Measurements from ENCODE around the gene CHKB.

CHKB gene

GRCh38 chr22:50606165-50606945 is 23.7 kb upstream of the CHKB start:
- Mint-ChIP-seq H3K27me3 (ENCODE audit: low read depth) (peaks cover 40% of the 10 kb centered on the region), H3K9me3 (no peaks in the 10 kb centered on the region)

GRCh38 chr22:50605613-50606074 is 23.0 kb upstream of the CHKB start:
- Mint-ChIP-seq H3K27ac (no peak overlapping the region), H3K4me1 (peaks cover 14% of the 10 kb centered on the region), H3K4me3 (no peak overlapping the region), H3K36me3 (ENCODE audit: low read depth) (no peaks in the 10 kb centered on the region), H3K9me3 (no peaks in the 10 kb centered on the region), H3K27me3 (ENCODE audit: low read depth) (peaks cover 40% of the 10 kb centered on the region)
- TF ChIP-seq, protein P1, sequence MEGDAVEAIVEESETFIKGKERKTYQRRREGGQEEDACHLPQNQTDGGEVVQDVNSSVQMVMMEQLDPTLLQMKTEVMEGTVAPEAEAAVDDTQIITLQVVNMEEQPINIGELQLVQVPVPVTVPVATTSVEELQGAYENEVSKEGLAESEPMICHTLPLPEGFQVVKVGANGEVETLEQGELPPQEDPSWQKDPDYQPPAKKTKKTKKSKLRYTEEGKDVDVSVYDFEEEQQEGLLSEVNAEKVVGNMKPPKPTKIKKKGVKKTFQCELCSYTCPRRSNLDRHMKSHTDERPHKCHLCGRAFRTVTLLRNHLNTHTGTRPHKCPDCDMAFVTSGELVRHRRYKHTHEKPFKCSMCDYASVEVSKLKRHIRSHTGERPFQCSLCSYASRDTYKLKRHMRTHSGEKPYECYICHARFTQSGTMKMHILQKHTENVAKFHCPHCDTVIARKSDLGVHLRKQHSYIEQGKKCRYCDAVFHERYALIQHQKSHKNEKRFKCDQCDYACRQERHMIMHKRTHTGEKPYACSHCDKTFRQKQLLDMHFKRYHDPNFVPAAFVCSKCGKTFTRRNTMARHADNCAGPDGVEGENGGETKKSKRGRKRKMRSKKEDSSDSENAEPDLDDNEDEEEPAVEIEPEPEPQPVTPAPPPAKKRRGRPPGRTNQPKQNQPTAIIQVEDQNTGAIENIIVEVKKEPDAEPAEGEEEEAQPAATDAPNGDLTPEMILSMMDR (IDR thresholded peaks at IDR 0.05; ENCODE audit: unreplicated experiment in 3 of 3), result no peak

More at GRCh38 chr22:50606165-50606945, 23.7 kb upstream of the CHKB start:
- Mint-ChIP-seq H3K4me1 (peaks cover 14% of the 10 kb centered on the region), H3K4me3 (no peak overlapping the region), H3K27ac (no peak overlapping the region), H3K36me3 (ENCODE audit: low read depth) (no peaks in the 10 kb centered on the region)
- TF ChIP-seq, protein P1 (IDR thresholded peaks at IDR 0.05; ENCODE audit: unreplicated experiment in 3 of 3), result no peak

DNA sequence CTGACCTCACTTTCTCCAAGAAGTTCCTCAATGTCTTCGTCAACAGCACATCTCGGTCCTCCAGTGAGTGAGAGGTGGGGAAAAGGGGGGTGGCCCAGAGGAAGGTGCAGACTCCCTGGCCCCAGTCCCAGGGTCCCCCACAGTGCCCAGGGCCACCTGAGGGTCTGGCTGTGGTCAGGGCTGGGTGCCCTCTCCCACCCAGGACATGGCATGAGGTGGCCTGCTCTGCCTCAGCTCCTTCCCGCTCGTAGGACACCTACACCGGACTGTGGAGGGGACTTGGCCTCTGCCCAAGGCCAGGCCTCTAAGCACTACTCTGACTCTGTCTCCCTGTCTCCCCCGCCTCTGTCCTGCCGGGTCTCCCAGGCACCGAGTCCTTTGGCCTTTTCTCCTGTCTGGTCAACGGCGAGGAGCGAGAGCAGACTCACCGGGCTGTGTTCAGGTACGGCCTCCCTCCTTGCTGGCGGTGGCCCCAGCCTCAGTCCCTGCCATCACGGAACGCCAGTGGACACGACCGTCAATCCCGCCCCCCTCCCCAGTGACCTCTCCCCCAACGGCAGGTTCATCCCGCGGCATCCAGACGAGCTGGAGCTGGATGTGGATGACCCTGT is 22.5 kb upstream of the CHKB start:
- H3K4me3 Mint-ChIP-seq, result no peak overlapping the region
- H3K27ac Mint-ChIP-seq, result no peak overlapping the region
- no peaks in the 10 kb centered on the region for H3K9me3 Mint-ChIP-seq
- H3K36me3 Mint-ChIP-seq (ENCODE audit: low read depth), result no peaks in the 10 kb centered on the region
- peaks cover 36% of the 10 kb centered on the region for H3K27me3 Mint-ChIP-seq (ENCODE audit: low read depth)
- TF ChIP-seq, protein P1 (IDR thresholded peaks at IDR 0.05; ENCODE audit: unreplicated experiment in 3 of 3), result no peak
- H3K4me1 Mint-ChIP-seq, result peaks cover 14% of the 10 kb centered on the region

DNA sequence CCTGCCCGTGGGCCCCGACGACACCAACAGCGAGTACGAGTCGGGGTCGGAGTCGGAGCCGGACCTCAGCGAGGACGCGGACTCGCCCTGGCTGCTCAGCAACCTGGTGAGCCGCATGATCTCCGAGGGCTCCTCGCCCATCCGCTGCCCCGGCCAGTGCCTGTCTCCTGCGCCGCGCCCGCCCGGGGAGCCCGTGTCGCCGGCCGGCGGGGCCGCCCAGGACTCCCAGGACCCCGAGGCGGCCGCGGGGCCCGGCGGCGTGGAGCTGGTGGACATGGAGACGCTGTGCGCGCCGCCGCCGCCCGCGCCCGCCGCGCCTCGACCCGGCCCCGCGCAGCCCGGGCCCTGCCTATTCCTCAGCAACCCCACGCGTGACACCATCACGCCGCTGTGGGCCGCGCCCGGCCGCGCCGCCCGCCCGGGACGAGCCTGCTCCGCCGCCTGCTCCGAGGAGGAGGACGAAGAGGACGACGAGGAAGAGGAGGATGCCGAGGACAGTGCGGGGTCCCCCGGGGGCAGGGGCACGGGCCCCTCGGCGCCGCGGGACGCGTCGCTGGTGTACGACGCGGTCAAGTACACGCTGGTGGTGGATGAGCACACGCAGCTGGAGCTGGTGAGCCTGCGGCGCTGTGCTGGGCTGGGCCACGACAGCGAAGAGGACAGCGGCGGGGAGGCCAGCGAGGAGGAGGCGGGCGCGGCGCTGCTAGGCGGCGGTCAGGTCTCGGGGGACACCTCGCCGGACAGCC is 21.8 kb upstream of the CHKB start:
- TF ChIP-seq, protein P1 (IDR thresholded peaks at IDR 0.05; ENCODE audit: unreplicated experiment in 3 of 3), result no peak
- H3K4me3 Mint-ChIP-seq, result no peak overlapping the region
- H3K27ac Mint-ChIP-seq, result no peak overlapping the region
- H3K4me1 Mint-ChIP-seq, result peaks cover 14% of the 10 kb centered on the region
- no peaks in the 10 kb centered on the region for H3K9me3 Mint-ChIP-seq
- H3K27me3 Mint-ChIP-seq (ENCODE audit: low read depth), result peaks cover 38% of the 10 kb centered on the region
- peaks cover 3% of the 10 kb centered on the region for H3K36me3 Mint-ChIP-seq (ENCODE audit: low read depth)

DNA sequence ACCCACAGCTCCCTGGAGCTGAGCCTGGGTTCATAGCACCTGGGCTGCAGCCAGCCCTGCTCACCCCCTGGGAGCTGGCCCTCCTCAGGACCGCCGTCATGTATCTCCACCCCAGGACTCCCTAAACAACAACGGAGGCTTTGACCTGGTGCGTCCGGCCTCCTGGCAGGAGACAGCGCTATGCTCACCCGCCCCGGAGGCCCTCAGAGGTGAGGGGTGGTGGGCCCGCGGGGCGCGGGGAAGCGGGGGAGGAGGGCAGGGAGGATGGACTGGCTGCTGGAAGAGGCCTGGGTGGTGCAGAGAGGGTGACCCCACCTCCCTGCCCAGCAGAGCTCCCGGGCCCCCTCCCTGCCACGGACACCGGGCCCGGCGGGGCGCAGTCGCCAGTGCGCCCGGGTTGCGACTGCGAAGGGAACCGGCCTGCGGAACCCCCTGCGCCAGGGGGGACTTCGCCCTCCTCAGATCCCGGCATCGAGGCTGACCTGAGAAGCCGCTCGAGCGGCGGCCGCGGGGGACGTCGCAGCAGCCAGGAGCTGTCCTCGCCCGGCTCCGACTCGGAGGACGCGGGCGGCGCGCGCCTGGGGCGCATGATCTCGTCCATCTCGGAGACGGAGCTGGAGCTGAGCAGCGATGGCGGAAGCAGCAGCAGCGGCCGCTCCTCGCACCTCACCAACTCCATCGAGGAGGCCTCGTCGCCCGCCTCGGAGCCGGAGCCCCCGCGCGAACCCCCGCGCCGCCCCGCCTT is 21.0 kb upstream of the CHKB start:
- no peak overlapping the region for H3K27ac Mint-ChIP-seq
- no peak overlapping the region for H3K4me3 Mint-ChIP-seq
- peaks cover 3% of the 10 kb centered on the region for H3K36me3 Mint-ChIP-seq (ENCODE audit: low read depth)
- H3K27me3 Mint-ChIP-seq (ENCODE audit: low read depth), result peaks cover 31% of the 10 kb centered on the region
- no peaks in the 10 kb centered on the region for H3K9me3 Mint-ChIP-seq
- TF ChIP-seq, protein P1 (IDR thresholded peaks at IDR 0.05; ENCODE audit: unreplicated experiment in 3 of 3), result no peak
- peaks cover 14% of the 10 kb centered on the region for H3K4me1 Mint-ChIP-seq
